Neural crest cell (in vitro differentiated cells): ENCODE data around the gene CEP63. TPM values are rescaled to one million over a fixed set of nuclear protein-coding genes. Genes with fewer than 3 reads are reported as not detected.

ENCODE experiments used
- DNase-seq: peaks from one replicate; pipeline ENCODE4 v3.0.0; 2021; ENCODE audit warnings: low read depth, mixed read lengths, low spot score
- H3K27ac Mint-ChIP-seq: one replicate; pipeline ENCODE4 v1.8.0; 2021; ENCODE audit warnings: mild to moderate bottlenecking, mixed read lengths; ENCODE audit not compliant: unreplicated experiment
- H3K27me3 Mint-ChIP-seq: 2 replicates; pipeline ENCODE4 v1.8.0; 2021; ENCODE audit warnings: low read depth, mild to moderate bottlenecking, mixed read lengths
- H3K36me3 Mint-ChIP-seq: 2 replicates; pipeline ENCODE4 v1.8.0; 2021; ENCODE audit warnings: low read depth, mild to moderate bottlenecking, mixed read lengths
- H3K4me1 Mint-ChIP-seq: 2 replicates; pipeline ENCODE4 v1.8.0; 2021; ENCODE audit warnings: mixed read lengths
- H3K4me3 Mint-ChIP-seq: one replicate; pipeline ENCODE4 v1.8.0; 2021; ENCODE audit warnings: mild to moderate bottlenecking, mixed read lengths
- H3K9me3 Mint-ChIP-seq: 2 replicates; pipeline ENCODE4 v1.8.0; 2021; ENCODE audit warnings: mixed read lengths
- CTCF ChIP-seq: fragments of 200-600 bp; sonication (generic); conservative IDR thresholded peaks from 2 replicates; pipeline ENCODE4 v1.5.0; 2021; ENCODE audit warnings: antibody characterized with exemption, mild to moderate bottlenecking
- total RNA-seq: library from RNA; stranded (reverse); gene quantifications from 2 replicates; pipeline ENCODE4 v1.2.1, GENCODE V29; 2021

The CEP63 gene
- total RNA-seq, 1 donor from 2014 or later = 27.0 TPM

GRCh38 chr3:134495980-134496379 lies 10.1 kb downstream of the CEP63 start:
- H3K4me1 Mint-ChIP-seq = peaks cover 16% of the 10 kb centered on the region
- H3K27me3 Mint-ChIP-seq = no peaks in the 10 kb centered on the region
- H3K4me3 Mint-ChIP-seq = no peak overlapping the region
- no peak overlapping the region for H3K27ac Mint-ChIP-seq
- peaks cover 5% of the 10 kb centered on the region for H3K9me3 Mint-ChIP-seq
- no peak for DNase-seq
- no peak for TF ChIP-seq CTCF
- peaks cover 50% of the 10 kb centered on the region for H3K36me3 Mint-ChIP-seq

GRCh38 chr3:134496471-134497071 lies 10.7 kb downstream of the CEP63 start:
- H3K4me3 Mint-ChIP-seq = no peak overlapping the region
- TF ChIP-seq CTCF = no peak
- H3K36me3 Mint-ChIP-seq = peaks cover 56% of the 10 kb centered on the region
- H3K4me1 Mint-ChIP-seq = peaks cover 16% of the 10 kb centered on the region
- H3K27me3 Mint-ChIP-seq = no peaks in the 10 kb centered on the region
- DNase-seq = no peak
- H3K27ac Mint-ChIP-seq = no peak overlapping the region
- peaks cover 7% of the 10 kb centered on the region for H3K9me3 Mint-ChIP-seq

- no peak for DNase-seq
- no peak overlapping the region for H3K4me3 Mint-ChIP-seq
- H3K4me1 Mint-ChIP-seq = no peaks in the 10 kb centered on the region
- H3K9me3 Mint-ChIP-seq = peaks cover 24% of the 10 kb centered on the region
- H3K36me3 Mint-ChIP-seq = peaks cover 72% of the 10 kb centered on the region
- H3K27me3 Mint-ChIP-seq = no peaks in the 10 kb centered on the region
- no peak overlapping the region for H3K27ac Mint-ChIP-seq
- TF ChIP-seq CTCF = no peak
These were observed 17.4 kb downstream of the CEP63 start for GRCh38 chr3:134503266-134503665.

- no peak for DNase-seq
- TF ChIP-seq CTCF = no peak
- H3K27ac Mint-ChIP-seq = no peak overlapping the region
- H3K9me3 Mint-ChIP-seq = peaks cover 24% of the 10 kb centered on the region
- peaks cover 71% of the 10 kb centered on the region for H3K36me3 Mint-ChIP-seq
- H3K27me3 Mint-ChIP-seq = no peaks in the 10 kb centered on the region
- no peak overlapping the region for H3K4me3 Mint-ChIP-seq
- H3K4me1 Mint-ChIP-seq = no peaks in the 10 kb centered on the region
These were observed 18.3 kb downstream of the CEP63 start for GRCh38 chr3:134504132-134504531.

- H3K4me3 Mint-ChIP-seq = no peak overlapping the region
- TF ChIP-seq CTCF = no peak
- H3K4me1 Mint-ChIP-seq = no peaks in the 10 kb centered on the region
- H3K27ac Mint-ChIP-seq = no peak overlapping the region
- peaks cover 66% of the 10 kb centered on the region for H3K36me3 Mint-ChIP-seq
- no peaks in the 10 kb centered on the region for H3K27me3 Mint-ChIP-seq
- H3K9me3 Mint-ChIP-seq = peaks cover 24% of the 10 kb centered on the region
- DNase-seq = no peak
These were observed 19.6 kb downstream of the CEP63 start for GRCh38 chr3:134505485-134505884.
